Sigmoid colon (tissue), 7 donors: ENCODE measurements around the gene GALR1. TPM values are rescaled to one million over a fixed set of nuclear protein-coding genes. Genes with fewer than 3 reads are reported as not detected.
"Not testable (repeated sequence)": the region's sequence is repeated elsewhere in the genome, so short reads cannot be mapped to it uniquely, and the experiment has no call there.

ENCODE experiments used
- DNase-seq: peaks from one replicate; pipeline ENCODE4 v3.0.0-alpha.2; 2019
- H3K27ac ChIP-seq, 4 donors: fragments of 200-600 bp; sonication (generic); one replicate each; pipeline ENCODE4 v1.5.1; 2016 to 2019; ENCODE audit warnings: mild to moderate bottlenecking in 1 of 4
- H3K27me3 ChIP-seq, 3 donors: fragments of 200-600 bp; sonication (generic); one replicate each; pipeline ENCODE4 v1.5.1; 2019; ENCODE audit warnings: mild to moderate bottlenecking in 1 of 3
- H3K36me3 ChIP-seq, 4 donors: fragments of 200-600 bp; sonication (generic); one replicate each; pipeline ENCODE4 v1.5.1; 2016 to 2019
- H3K4me1 ChIP-seq, 4 donors: fragments of 200-600 bp; sonication (generic); one replicate each; pipeline ENCODE4 v1.5.1; 2017 to 2019
- H3K4me3 ChIP-seq, 4 donors: fragments of 200-600 bp; sonication (generic); one replicate each; pipeline ENCODE4 v1.5.1; 2017 to 2019; ENCODE audit warnings: mild to moderate bottlenecking in 2 of 4, moderate library complexity in 1 of 4
- H3K9me3 ChIP-seq, 4 donors: fragments of 200-600 bp in 3 of 4; sonication (generic) in 3 of 4; one replicate each; pipeline versions ENCODE4 v1.5.1 to v1.6.1; 2013 to 2019
- CTCF ChIP-seq, 4 experiments: fragments of 450-650 bp in 3 of 4; fragments of 200-600 bp in 1 of 4; IDR thresholded peaks; one replicate each; pipeline ENCODE4 v1.5.1; 2016 to 2019; ENCODE audit warnings: antibody characterized with exemption in 4 of 4, mild to moderate bottlenecking in 3 of 4, moderate library complexity in 2 of 4
- EP300 ChIP-seq, 4 donors: sonication (generic); formaldehyde crosslinking; IDR thresholded peaks; one replicate each; pipeline ENCODE4 v1.6.1; 2017; ENCODE audit warnings: antibody characterized with exemption in 4 of 4
- POLR2A ChIP-seq, 2 donors: fragments of 450-650 bp; IDR thresholded peaks; one replicate each; pipeline ENCODE4 v1.6.1; 2016; ENCODE audit warnings: antibody characterized with exemption in 2 of 2, mild to moderate bottlenecking in 2 of 2, moderate library complexity in 2 of 2
- POLR2AphosphoS5 ChIP-seq, 4 donors: sonication (generic); formaldehyde crosslinking; IDR thresholded peaks; one replicate each; pipeline ENCODE4 v1.6.1; 2017; ENCODE audit warnings: antibody characterized with exemption in 4 of 4
- WGBS, 2 donors: extraction: QIAGEN DNeasy Blood & Tissue Kit; methylation state at CpG; one replicate each; pipeline ENCODE4 v1.1.7; 2013; 5-methylcytosine and 5-hydroxymethylcytosine counted together
- intact Hi-C: fragments of 100-400 bp; cut with DNase I; formaldehyde crosslinking; loops from one replicate; pipeline ENCODE4 v1.15.1; 2023
- polyA plus RNA-seq, 3 donors: library from polyadenylated mRNA; stranded (reverse); fragments of 200-250 nt; gene quantifications; one replicate each; pipeline ENCODE4 v1.2.3, GENCODE V29; 2013
- total RNA-seq, 4 donors: library from RNA; depleted of rRNA; stranded (reverse); fragments of >200 nt; gene quantifications; one replicate each; pipeline ENCODE4 v1.1.0, GENCODE V29; 2016
- donor health status: healthy with polysubstance abuse.
- donor health status: Bipolar disorder and iron deficiency.
- donor health status: healthy.

Gene GALR1
- total and polyA plus RNA-seq, 7 donors, result 0.16 to 0.71 (median 0.33) TPM; not detected in 2

DNA sequence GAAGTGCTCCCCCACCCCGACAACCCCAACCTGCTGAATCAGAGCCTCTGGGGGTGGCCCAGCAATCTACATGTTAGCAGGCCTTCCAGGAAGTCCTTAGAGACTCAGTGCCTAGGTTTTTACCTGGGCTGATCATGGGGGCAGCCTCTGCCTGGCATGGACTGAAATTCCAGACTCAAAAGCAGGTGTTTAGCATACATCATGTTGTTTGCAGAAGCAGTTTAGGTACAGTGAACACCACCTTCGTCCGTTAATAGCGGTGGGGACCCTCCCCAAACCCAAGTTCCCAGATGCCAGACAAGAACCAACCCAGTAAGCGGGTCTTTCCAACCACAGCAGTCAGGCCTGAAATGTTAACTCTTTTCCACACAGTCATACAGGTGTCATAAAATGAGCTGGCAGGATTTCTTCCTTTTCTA is 26.4 kb upstream of the GALR1 start:
- WGBS, 2 donors, result 51 to 68% methylated on average over 5 of the region's 5 CpGs
- no peak overlapping the region for H3K4me3 ChIP-seq

GRCh38 chr18:77223653-77224052 is 26.0 kb upstream of the GALR1 start:
- H3K4me3 ChIP-seq, result no peak overlapping the region
- TF ChIP-seq CTCF (IDR thresholded peaks at IDR 0.05) (no peak), EP300 (IDR thresholded peaks at IDR 0.05) (no peak), POLR2AphosphoS5 (IDR thresholded peaks at IDR 0.05) (no peak), POLR2A (IDR thresholded peaks at IDR 0.05) (no peak)
- H3K27ac ChIP-seq, result no peak overlapping the region
- 39 to 51% methylated on average over 2 of the region's 2 CpGs for WGBS, 2 donors
- no peak for DNase-seq
- no peaks in the 10 kb centered on the region for H3K27me3 ChIP-seq
- H3K9me3 ChIP-seq, result no peaks in the 10 kb centered on the region
- intact Hi-C loops, result no loop called here
- H3K4me1 ChIP-seq, result no peaks in the 10 kb centered on the region
- no peaks in the 10 kb centered on the region for H3K36me3 ChIP-seq

More for the DNA sequence above, 26.4 kb upstream of the GALR1 start:
- Histone ChIP-seq H3K9me3 (no peaks in the 10 kb centered on the region), H3K27ac (no peak overlapping the region), H3K4me1 (no peaks in the 10 kb centered on the region), H3K36me3 (no peaks in the 10 kb centered on the region), H3K27me3 (no peaks in the 10 kb centered on the region)
- no peak for TF ChIP-seq POLR2A (IDR thresholded peaks at IDR 0.05)
- TF ChIP-seq EP300 (IDR thresholded peaks at IDR 0.05), result no peak
- TF ChIP-seq POLR2AphosphoS5 (IDR thresholded peaks at IDR 0.05), result no peak
- TF ChIP-seq CTCF (IDR thresholded peaks at IDR 0.05), result no peak
- intact Hi-C loops, result no loop called here
- no peak for DNase-seq

GRCh38 chr18:77230645-77231044 is 19.0 kb upstream of the GALR1 start:
- intact Hi-C loops, result no loop called here
- 84 to 92% methylated on average over 1 of the region's 1 CpG for WGBS, 2 donors
- Histone ChIP-seq H3K36me3 (no peaks in the 10 kb centered on the region), H3K27ac (no peak overlapping the region), H3K4me1 (no peaks in the 10 kb centered on the region), H3K27me3 (no peaks in the 10 kb centered on the region), H3K4me3 (no peak overlapping the region), H3K9me3 (no peaks in the 10 kb centered on the region)
- DNase-seq, result no peak
- TF ChIP-seq POLR2AphosphoS5 (IDR thresholded peaks at IDR 0.05), result no peak
- TF ChIP-seq EP300 (IDR thresholded peaks at IDR 0.05), result no peak
- TF ChIP-seq CTCF (IDR thresholded peaks at IDR 0.05), result no peak
- TF ChIP-seq POLR2A (IDR thresholded peaks at IDR 0.05), result no peak

DNA sequence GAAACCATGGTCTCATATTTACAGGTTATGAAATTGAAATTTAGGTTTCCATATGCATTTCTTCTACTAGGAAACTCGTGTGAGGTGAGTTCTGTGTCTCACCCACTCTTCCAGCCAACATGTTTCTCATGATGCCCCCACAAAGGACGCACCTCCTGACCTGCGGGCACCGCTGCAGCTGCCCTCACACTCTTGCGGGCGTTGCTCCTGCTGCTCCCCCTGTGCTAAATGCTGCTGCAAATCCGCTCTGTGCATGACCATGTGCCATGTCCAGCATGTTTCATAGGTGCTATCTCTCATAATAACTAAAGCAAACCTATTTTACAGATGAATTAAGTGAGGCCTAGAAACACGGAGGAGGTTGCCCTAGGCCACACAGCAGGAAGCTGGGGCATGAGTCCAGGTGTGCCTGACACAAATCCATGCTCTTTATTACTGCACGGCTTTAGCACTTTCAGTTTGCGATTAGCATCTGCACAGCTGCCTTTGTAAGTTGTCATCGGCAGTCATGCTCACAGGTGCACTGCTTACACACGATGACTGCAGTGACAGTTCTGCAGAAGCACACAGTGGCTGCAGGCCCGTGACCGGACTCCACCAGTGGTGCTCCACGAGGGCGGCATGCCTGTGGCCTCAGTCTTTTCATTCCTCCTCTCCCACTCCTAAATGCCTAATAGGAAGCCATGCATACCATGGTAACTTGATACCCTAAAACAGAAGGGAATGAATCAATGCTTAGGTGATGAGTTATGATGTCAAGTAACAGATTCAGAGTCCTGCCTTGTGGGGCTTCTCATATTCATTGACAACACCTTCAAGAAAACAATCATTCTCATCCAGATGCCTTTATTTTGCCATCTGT is 14.9 kb upstream of the GALR1 start:
- WGBS, 2 donors, result 82 to 88% methylated on average over 16 of the region's 16 CpGs
- no peaks in the 10 kb centered on the region for H3K4me1 ChIP-seq
- no peak overlapping the region for H3K4me3 ChIP-seq
- H3K9me3 ChIP-seq, result peaks cover 0 to 17% (median 10%) of the 10 kb centered on the region in 4 donors
- no peaks in the 10 kb centered on the region for H3K36me3 ChIP-seq
- no peak for DNase-seq
- H3K27me3 ChIP-seq, result no peaks in the 10 kb centered on the region
- H3K27ac ChIP-seq, result no peak overlapping the region
- TF ChIP-seq CTCF (IDR thresholded peaks at IDR 0.05) (no peak), EP300 (IDR thresholded peaks at IDR 0.05) (no peak), POLR2AphosphoS5 (IDR thresholded peaks at IDR 0.05) (no peak), POLR2A (IDR thresholded peaks at IDR 0.05) (no peak)
- intact Hi-C loops, result no loop called here

- WGBS, 2 donors, result 93 to 94% methylated on average over 5 of the region's 5 CpGs
- DNase-seq, H3K4me3 ChIP-seq, H3K36me3 ChIP-seq, intact Hi-C loops, H3K27ac ChIP-seq, H3K4me1 ChIP-seq, H3K27me3 ChIP-seq: not testable (repeated sequence)
- H3K9me3 ChIP-seq, result peaks cover 0 to 26% (median 15%) of the 10 kb centered on the region in 4 donors
Measured at GRCh38 chr18:77239285-77239684, 10.4 kb upstream of the GALR1 start.
